Measurements from ENCODE around the gene TNS1.

GRCh38 chr2:217901400-217901799, 101.4 kb downstream of the TNS1 start:
- TF ChIP-seq, protein P1, sequence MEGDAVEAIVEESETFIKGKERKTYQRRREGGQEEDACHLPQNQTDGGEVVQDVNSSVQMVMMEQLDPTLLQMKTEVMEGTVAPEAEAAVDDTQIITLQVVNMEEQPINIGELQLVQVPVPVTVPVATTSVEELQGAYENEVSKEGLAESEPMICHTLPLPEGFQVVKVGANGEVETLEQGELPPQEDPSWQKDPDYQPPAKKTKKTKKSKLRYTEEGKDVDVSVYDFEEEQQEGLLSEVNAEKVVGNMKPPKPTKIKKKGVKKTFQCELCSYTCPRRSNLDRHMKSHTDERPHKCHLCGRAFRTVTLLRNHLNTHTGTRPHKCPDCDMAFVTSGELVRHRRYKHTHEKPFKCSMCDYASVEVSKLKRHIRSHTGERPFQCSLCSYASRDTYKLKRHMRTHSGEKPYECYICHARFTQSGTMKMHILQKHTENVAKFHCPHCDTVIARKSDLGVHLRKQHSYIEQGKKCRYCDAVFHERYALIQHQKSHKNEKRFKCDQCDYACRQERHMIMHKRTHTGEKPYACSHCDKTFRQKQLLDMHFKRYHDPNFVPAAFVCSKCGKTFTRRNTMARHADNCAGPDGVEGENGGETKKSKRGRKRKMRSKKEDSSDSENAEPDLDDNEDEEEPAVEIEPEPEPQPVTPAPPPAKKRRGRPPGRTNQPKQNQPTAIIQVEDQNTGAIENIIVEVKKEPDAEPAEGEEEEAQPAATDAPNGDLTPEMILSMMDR (IDR thresholded peaks at IDR 0.05): no peak
- TF ChIP-seq POLR2A (IDR thresholded peaks at IDR 0.05): no peak
